Measurements from ENCODE around the gene NHEJ1.

GRCh38 chr2:219116776-219117646, 43.6 kb downstream of the NHEJ1 start:
- TF ChIP-seq ARID1B (IDR thresholded peaks at IDR 0.05): no peak
- no peak for TF ChIP-seq ATF7 (IDR thresholded peaks at IDR 0.05)

Data from K562 (cell line).